HG02938 (cell line): Measurements from ENCODE around the gene DUSP16.
"Not testable (repeated sequence)": the region's sequence is repeated elsewhere in the genome, so short reads cannot be mapped to it uniquely, and the experiment has no call there.

Experiments used
- ATAC-seq: cut with Tn5 transposase; IDR thresholded peaks from one replicate; pipeline ENCODE4 v1.9.1; 2021; ENCODE audit warnings: mild to moderate bottlenecking, moderate library complexity; ENCODE audit not compliant: unreplicated experiment

The DUSP16 gene

DNA sequence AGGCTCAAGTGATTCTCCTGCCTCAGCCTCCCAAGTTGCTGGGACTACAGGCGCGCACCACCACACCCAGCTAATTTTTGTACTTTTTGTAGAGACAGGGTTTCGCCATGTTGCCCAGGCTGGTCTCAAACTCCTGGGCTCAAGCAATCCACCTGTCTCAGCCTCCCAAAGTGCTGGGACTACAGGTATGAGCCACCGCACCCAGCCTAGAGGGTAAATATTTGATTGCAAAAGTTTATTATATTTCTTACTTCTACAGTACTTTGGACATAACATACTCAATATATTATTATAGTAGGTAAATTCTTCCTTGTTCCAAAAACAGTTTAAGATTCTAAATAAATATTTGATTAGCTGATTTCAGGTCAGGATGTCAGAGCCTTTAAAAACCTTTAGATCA, 40.0 kb downstream of the DUSP16 start:
- not testable (repeated sequence) for ATAC-seq

DNA sequence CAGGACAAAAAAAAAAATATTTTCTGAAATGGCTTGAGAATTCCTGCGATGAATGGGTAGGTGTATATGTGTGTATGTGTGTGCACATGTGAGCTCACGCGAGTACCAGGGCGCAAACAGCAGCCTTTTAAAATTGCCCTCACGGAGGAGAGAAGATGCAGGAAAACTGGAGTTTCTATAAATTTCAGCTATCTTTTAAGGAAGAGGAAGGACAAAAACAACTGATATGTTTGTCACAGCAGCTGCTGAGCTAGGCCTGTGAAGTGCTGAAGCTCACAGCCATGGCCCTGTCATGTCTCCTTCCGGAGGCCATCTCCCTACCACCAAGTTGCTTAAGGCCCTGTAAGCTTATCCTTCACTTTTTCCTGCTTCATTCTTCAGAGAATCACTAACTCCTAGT, 40.8 kb downstream of the DUSP16 start:
- ATAC-seq, result no peak

DNA sequence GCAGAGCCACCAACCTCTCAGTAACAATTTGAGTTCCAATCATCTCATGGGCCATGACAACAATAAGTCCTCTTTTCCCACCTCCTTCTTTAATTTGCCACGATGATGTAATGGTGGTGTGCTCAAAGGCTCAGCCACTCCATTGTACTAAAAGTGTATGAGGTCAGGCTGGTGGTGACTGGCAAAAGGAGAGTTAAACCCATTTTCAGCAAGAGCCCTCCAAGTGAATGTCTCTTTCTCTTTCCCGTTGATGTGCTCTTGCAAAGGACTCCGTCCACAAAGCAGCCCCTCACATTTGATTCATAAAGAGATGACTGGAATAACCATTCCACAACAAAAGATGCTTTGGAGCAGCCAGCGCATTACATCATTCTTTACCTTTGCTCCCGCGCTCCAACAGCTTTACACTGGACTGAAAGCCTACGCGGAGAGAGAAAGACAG, 41.6 kb downstream of the DUSP16 start:
- ATAC-seq, result no peak

DNA sequence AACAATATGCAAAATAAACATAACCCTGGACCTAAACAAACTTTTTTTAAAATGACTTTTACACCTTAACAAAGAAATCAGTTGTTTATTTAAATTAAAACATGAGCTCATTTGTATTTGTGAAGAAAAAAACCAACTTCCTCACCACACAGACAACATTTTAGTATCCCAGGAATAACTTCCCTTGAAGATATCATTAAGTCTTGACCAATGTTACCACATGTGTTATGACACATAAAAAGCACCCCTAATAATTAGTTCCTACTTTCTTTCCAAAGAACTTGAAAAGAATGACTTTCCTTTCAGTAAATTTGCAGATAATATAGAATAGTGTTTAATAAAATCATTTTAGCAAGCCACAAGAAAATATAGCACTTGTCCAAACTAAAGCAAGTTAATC, 42.4 kb downstream of the DUSP16 start:
- no peak for ATAC-seq

DNA sequence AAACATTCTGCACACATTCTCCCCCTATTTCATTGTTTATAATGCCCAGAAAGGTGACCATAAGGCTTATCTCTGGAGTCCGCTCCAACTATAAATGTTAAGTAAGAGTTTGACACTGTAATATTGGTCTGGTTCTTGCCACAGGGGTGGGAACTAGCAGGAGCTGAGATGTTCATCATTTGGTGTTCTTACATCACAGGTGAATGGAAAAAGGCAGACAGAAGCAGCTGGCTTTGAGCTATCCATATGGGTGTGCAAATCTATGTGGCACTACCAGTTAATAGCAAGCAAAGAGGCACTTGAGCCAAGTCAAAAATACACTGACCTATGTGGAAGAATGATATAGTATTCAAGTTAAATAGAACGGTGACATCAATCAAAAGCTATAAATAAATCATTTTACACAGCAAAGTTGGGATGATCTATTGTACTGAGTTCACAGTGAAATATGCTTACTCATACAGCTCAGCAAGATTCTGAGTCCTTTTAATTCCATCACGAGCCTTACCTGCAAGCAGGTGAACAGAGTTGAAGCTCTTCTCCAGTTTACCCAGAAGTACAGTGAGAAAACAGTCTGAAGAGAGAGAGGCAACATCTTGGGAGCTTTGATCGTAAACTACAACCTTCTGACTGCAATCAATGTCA, 43.2 kb downstream of the DUSP16 start:
- ATAC-seq, result no peak

DNA sequence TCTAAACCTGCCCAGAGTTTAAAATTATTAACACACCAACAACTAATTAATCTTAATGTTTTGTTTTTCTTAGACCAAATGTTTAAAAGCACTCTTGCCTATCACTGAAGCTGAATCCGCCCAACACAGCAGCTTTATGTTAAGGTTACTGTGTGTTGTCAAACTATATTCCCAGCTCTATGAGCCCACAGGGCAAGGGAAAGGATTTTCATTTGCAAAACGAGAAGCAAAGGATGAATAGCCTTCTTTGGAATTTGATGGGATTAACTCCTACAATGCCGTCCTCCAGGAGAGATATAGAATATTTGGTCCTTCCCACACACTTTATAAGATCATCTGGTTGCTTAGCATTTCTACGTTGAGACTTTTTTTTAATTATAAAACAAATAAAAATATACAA, 43.7 kb downstream of the DUSP16 start:
- no peak for ATAC-seq

DNA sequence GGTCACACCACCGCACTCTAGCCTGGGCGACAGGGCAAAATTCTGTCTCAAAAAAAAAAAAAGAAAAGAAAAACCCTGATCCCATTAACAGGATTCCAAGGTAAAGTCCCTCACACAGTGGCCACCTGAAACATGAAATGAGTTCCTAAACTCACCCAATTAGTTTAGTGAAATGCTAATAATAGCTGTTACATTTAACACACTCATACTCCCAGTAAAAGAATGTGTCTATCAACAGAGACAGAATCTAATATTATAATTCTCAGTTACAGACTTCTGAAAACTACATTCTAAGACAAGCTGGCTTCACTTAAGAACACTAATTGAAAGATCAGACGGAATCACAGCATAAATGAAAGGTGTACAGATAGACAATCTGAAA, 44.2 kb downstream of the DUSP16 start:
- ATAC-seq, result no peak

DNA sequence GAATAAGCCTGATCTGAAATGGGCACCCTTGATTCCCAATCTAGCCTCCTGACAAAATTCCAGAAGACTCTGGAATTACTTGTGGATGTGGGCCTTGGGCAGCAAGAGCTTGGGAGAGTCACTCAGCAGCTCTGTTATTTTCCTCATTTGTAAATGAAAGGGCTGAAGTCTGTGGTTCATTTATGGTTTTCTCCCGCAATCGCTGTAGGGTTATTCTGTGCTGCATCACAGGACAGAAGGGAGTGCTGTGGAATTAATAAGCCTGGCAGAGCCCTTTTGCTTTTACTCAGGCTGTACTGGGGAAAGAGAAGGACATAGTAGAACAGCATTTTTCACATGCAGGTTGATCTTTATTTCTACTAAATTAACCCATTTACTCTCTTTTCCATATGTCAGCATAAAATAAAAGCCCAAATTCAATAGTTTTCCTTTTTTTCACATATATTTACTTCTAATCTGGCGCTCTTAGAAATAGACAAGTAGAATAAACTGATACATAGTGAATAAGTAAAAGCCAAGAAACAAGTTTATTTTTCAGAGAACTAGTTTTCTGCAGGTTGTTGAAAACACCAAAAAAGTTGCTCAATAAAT, 49.2 kb downstream of the DUSP16 start:
- ATAC-seq, result no peak

DNA sequence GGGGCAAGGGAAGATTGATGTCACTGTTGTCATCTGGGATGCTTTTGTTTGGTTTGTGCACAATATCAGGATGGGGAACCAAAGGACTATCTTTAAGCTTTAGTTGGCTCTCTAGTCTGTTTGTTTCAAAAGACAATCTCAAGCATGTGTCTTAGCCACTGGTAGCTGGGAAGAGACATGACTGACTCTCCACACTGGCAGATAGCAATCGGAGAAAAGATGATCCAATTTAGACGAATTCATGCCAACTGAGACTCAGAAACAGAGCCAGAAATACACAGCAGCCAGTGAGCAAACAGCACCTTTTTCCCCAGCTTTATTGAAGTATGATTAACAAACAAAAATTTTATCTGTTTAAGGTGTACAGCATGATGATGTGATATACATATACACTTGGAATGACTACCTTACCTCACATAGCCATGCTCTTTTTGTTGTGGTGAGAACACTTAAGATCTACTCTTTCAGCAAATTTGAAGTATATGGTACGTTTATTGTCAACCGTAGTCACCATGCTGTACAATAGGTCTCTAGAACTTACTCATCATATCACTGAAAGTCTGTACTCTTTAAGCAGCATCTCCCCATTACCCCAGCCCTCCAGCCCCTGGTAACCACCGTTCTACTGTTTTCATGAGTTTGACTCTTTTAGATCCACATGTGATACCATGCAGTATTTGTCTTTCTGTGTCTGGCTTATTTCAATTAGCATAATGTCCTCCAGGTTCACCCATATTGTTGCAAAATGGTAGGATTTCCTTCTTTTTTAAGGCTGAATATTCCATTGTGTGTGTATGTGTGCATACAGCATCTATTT, 50.6 kb downstream of the DUSP16 start:
- no peak for ATAC-seq

DNA sequence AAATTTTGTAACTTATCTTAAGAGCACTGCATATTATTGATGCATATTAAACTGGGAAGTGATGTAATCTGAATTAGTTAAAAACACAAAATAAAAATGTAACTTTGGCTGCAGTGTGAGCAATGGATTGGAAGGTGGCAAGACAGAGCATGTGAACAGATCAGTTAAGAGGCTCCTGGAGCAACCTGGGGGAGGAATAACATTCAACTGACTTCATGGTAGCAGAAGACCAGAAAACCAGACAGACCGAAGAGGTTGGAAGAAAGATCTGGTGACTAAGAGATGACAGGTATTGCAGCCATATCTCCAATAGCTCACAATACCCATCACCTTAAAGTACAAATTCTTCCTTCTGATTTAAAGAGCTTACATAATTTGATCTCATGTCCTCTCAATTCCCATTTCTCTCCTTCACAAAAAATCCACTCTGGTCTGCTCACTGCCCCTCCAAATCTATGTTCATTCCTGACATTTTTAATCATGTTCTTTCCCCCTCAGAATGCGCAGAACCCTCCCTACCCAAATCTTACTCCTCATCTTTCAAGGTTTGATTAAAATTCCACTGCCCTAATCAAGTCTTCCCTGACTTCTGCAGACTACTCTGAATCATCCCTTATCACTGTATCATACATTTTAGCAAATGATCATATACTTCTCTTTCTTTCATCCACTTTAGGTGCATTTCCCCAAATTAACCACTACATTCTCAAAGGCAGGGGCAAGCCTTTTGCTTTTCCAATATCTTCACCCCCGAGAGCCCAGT, 51.5 kb downstream of the DUSP16 start:
- no peak for ATAC-seq

DNA sequence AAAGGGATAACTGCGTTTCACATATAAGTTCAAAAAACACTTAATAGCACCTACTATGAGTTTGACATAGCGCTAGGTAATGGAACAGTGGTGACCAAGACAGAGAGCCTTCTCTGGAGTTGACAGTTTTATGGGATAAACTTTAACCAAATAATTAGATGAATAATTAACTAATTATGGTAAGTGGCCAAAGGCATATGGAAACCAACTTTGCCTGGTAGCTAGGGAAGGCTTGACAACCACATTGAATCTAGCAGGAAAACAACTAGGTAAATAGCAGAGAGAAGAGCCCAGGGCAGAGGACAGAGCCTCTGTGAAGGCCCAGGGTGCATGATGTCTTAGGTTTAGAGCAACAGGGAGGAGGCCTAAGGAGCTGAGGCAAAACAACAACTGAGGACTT, 52.1 kb downstream of the DUSP16 start:
- ATAC-seq, result no peak

DNA sequence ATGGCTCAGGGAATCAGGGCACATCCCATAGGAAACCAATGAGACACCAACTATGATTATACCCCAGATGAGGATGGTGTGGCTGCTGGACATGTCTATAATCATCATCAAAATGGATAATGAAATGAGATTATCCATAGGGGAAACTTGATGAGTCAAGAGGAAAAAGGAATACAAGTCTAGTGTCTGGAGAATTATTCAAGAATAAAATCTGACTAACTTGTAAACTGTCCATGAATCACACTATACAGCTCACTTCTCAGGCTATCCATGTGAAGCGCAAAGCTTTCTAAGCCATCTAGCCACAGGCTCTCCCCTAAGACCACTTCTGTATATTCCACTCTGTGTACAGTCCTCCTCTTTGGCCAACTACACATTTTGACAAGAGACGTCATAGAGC, 52.5 kb downstream of the DUSP16 start:
- no peak for ATAC-seq

DNA sequence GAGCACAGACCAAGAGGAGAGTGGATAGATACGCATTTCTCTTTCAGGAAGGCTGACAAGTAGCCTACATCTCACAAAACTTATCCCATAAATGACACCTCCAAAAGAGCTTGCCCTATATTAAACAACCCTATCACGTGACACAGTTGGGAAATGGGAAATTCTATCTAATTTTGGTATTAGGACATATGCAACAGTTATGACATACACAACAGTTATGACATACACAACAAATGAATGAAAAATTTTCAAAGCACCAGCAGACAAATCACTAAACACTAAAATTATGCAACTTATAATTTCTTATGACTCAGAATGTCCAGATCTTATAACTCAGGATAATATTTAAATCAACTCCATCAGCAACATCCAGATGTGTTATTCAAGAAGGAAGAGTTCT, 54.1 kb downstream of the DUSP16 start:
- ATAC-seq, result no peak

DNA sequence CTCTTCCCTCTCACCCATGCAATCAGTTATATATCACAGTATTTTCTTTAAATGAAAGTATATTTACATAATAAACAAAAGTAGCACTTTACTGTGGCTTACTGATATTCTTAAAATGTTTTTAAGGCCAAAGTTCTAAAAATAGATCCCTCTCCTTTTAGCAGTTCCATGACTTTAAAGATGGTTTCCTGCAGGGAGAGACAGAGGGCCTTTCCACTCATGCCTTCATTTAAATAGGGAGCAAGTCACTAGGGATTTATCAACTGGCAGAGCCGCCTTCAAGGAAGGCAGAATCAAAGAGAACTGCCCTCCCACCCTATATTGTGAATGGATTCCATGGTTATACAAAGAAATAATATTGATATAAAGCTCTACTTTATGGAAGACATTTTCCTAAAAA, 55.5 kb downstream of the DUSP16 start:
- no peak for ATAC-seq

DNA sequence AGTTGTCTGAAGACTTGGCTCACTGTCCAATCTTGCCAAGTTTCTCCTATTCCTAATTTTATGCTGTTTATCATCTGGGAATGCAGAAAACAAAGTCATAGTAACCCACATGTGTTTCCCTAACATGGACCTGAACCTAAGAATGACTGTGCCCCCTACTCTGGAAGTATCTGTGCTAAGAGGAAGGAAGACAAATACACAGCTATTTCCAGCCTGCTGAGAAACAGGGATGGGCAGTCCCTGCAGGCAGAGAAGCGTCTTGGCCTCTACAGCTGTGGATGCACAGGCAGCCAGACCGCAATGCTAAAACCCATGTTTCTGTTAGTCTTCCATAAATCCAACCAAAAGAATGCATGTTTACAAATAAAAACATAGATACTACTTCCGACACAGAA, 56.2 kb downstream of the DUSP16 start:
- ATAC-seq, result no peak

DNA sequence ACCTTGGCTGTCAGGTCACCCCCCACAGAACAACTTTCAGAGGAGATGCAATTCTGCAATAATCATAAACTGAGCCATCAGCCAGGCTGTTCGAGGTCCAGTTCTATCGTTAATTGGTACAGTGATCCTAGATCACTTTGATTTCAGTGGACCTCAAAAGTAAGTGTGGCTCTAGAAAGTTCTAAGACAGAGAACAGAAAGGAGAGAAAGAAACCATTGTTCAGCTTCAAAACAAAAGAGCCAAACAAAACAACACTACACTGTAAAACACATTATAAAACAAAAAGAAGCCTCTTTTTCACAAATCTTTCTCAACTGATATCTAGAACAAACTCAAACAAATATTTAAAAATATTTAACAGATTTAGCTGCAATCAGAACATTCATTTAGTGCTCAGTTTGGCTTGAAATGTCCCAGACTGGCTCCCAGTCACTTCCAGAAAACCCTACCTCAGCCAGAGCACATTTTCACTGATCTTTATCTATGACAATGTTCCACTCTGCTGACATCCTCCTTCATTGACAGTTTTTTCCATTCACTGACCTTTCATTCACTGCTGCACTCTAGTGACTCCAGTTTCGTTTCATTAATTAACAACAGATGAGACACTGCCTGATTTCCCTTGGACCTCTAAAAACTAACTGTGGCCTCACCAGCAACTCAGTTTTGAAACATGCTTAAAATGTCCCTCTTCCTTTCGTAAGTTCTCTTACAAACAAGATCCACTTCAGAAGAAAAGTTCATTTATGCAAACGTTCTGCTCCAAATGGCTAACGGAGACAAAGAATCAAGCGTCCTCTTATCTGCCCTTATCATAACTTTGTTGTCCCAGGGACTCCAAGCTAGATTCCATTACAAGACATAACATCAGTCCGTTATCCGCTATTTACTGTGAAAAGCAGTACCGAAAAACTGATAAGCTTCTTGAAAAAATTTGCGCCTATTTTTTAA, 56.8 kb downstream of the DUSP16 start:
- peak; percentile 90 for ATAC-seq

DNA sequence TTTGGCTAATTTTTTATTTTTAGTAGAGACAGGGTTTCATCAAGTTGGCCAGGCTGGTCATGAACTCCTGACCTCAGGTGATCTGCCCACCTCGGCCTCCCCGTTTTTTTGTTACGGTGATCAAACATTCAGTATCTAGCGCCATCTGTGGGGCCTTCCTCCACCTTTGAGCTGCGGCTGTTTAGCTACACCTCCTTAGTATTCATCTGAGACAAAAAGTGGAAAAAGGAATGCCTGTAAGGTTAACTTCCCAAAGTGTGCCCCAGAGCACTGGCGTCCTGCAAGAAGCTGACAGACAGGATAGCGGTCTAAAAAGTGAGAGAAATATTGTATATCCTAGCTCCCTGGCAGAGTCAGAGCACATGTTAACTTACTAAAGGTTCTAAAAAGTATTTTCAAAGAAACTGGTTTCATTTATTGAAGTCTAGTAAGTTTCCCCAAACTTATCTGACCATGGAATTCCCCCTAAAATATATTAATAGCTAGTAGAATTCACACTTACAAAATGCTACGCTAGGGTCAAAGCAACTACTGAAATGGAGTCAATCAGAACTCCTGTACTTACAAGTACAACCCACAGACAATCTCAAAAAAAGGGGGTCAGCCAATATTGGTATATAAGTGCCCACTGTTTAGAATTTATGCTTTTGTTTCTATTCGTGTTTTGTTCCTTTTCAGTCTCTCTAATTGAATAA, 59.1 kb downstream of the DUSP16 start:
- ATAC-seq, result no peak

DNA sequence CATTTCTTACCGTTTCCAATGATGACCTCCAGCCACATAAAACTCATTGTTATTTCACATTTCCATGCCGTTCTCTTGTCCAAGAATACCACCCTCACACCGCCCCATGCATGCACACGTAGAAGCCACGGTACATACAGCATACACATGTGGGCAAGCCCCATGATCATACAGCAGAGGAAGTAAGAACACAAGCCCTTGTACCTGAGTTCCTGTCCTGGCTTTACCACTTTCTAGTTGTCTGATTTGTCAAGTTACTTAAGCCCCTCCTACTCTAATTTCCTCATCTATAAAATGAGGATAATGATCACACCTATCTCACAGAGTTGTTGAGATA, 59.9 kb downstream of the DUSP16 start:
- no peak for ATAC-seq

DNA sequence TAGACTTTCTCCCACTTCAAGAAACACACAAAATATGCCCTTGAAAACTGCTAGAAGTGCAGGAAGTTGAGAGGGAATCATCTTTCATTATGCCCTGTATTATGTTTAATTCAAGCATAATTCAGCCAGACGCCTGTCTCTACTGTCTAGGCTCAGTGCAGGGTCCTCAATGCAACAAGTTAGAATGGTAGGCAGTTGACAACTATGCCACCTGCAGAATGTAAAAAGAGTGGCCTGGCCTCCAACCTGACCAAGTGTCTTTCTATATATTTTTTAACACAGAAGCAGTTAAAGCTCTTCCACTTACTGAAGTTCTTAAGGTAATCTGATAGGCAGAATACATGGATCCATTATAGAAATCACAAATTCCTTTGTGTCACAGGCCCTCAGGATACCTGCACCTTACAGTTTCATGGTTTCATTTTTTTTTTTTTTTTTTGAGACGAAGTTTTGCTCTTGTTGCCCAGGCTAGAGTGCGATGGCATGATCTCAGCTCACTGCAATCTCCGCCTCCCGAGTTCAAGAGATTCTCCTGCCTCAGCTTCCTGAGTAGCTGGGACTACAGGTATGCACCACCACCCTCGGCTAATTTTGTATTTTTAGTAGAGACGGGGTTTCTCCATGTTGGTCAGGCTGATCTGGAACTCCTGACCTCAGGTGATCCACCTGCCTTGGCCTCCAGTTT, 60.4 kb downstream of the DUSP16 start:
- ATAC-seq, result not testable (repeated sequence)
